ENCODE measurements around the gene ECSCR.
"Not testable (repeated sequence)": the region's sequence is repeated elsewhere in the genome, so short reads cannot be mapped to it uniquely, and the experiment has no call there.

ECSCR gene

GRCh38 chr5:139492700-139493192 is 30.2 kb upstream of the ECSCR start:
- H3K4me3 ChIP-seq (replicated peaks in 1 of 2; ENCODE audit: low read depth in 2 of 2, low read length in 2 of 2) = no peak overlapping the region
- TF ChIP-seq CTCF (IDR thresholded peaks at IDR 0.05; ENCODE audit: low read depth, low read length) = no peak
- peak; percentile 55 to 64 for DNase-seq (ENCODE audit: low read depth in 2 of 2)

GRCh38 chr5:139488260-139488659 is 25.7 kb upstream of the ECSCR start:
- no peak for DNase-seq (ENCODE audit: low read depth in 2 of 2)
- no peak overlapping the region for H3K4me3 ChIP-seq (replicated peaks in 1 of 2; ENCODE audit: low read depth in 2 of 2, low read length in 2 of 2)
- TF ChIP-seq CTCF (IDR thresholded peaks at IDR 0.05; ENCODE audit: low read depth, low read length) = no peak

- no peak for TF ChIP-seq CTCF (IDR thresholded peaks at IDR 0.05; ENCODE audit: low read depth, low read length)
- DNase-seq (ENCODE audit: low read depth in 2 of 2) = no peak
- H3K4me3 ChIP-seq (replicated peaks in 1 of 2; ENCODE audit: low read depth in 2 of 2, low read length in 2 of 2) = no peak overlapping the region
Measured at GRCh38 chr5:139486201-139486600, 23.7 kb upstream of the ECSCR start.

- peak overlapping the region in 1 of 2 donors; percentile 66 for H3K4me3 ChIP-seq (replicated peaks in 1 of 2; ENCODE audit: low read depth in 2 of 2, low read length in 2 of 2)
- not testable (repeated sequence) for DNase-seq (ENCODE audit: low read depth in 2 of 2)
Measured at GRCh38 chr5:139482890-139483208, 20.3 kb upstream of the ECSCR start.

- peak within 1 kb of the TSS; percentile 57 to 66 for H3K4me3 ChIP-seq (replicated peaks in 1 of 2; ENCODE audit: low read depth in 2 of 2, low read length in 2 of 2)
- TF ChIP-seq CTCF (IDR thresholded peaks at IDR 0.05; ENCODE audit: low read depth, low read length) = no peak
- DNase-seq (ENCODE audit: low read depth in 2 of 2) = peak; percentile 98 to 99
Measured at GRCh38 chr5:139482050-139482889, 19.7 kb upstream of the ECSCR start, which contains the start of gene STING1. Gene STING1, minus strand, starts transcription at chr5:139482758. Its CDS starts 1,054 bp downstream, at chr5:139481704.

- H3K4me3 ChIP-seq (replicated peaks in 1 of 2; ENCODE audit: low read depth in 2 of 2, low read length in 2 of 2) = peak overlapping the region; percentile 57 to 66
- peak; percentile 39 for TF ChIP-seq CTCF (IDR thresholded peaks at IDR 0.05; ENCODE audit: low read depth, low read length)
- peak; percentile 58 to 67 for DNase-seq (ENCODE audit: low read depth in 2 of 2)
Measured at GRCh38 chr5:139481580-139482049, 19.1 kb upstream of the ECSCR start.

GRCh38 chr5:139481122-139481533 is 18.6 kb upstream of the ECSCR start:
- peak overlapping the region; percentile 57 to 66 for H3K4me3 ChIP-seq (replicated peaks in 1 of 2; ENCODE audit: low read depth in 2 of 2, low read length in 2 of 2)
- DNase-seq (ENCODE audit: low read depth in 2 of 2) = peak; percentile 33 to 71
- TF ChIP-seq CTCF (IDR thresholded peaks at IDR 0.05; ENCODE audit: low read depth, low read length) = no peak

- not testable (repeated sequence) for DNase-seq (ENCODE audit: low read depth in 2 of 2); H3K4me3 ChIP-seq (replicated peaks in 1 of 2; ENCODE audit: low read depth in 2 of 2, low read length in 2 of 2)
Measured at GRCh38 chr5:139479729-139480128, 17.2 kb upstream of the ECSCR start.

GRCh38 chr5:139478657-139479423 is 16.3 kb upstream of the ECSCR start:
- DNase-seq (ENCODE audit: low read depth in 2 of 2); H3K4me3 ChIP-seq (replicated peaks in 1 of 2; ENCODE audit: low read depth in 2 of 2, low read length in 2 of 2): not testable (repeated sequence)
